ENCODE results near the gene CERT1. TPM values are rescaled to one million over a fixed set of nuclear protein-coding genes. Genes with fewer than 3 reads are reported as not detected.
A peak's percentile ranks its signal among the peaks of the same experiment; 100 is the strongest.

Gene CERT1
- total and polyA plus RNA-seq, 9 of the 15 experiments (the other 6 are each of a cell fraction or from before 2014, with no cell fraction given) = 3.4 to 24.7 (median 9.8) TPM

- no peak for TF ChIP-seq GATAD2A (IDR thresholded peaks at IDR 0.05)
- TF ChIP-seq IRF1 (CRISPR knock-in tag; IDR thresholded peaks at IDR 0.05; ENCODE audit: borderline replicate concordance) = no peak
- TF ChIP-seq ARNT (IDR thresholded peaks at IDR 0.05) = peak in 1 of 2 experiments; percentile 62; a peak in 1 of 4 replicates
- no peak for TF ChIP-seq CBX8 (IDR thresholded peaks at IDR 0.05; ENCODE audit: borderline replicate concordance, extremely low read depth, low read depth, low read length, poor library complexity, severe bottlenecking)
- TF ChIP-seq, protein P1, sequence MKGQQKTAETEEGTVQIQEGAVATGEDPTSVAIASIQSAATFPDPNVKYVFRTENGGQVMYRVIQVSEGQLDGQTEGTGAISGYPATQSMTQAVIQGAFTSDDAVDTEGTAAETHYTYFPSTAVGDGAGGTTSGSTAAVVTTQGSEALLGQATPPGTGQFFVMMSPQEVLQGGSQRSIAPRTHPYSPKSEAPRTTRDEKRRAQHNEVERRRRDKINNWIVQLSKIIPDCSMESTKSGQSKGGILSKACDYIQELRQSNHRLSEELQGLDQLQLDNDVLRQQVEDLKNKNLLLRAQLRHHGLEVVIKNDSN (CRISPR knock-in tag; IDR thresholded peaks at IDR 0.05) = no peak
- no peak for TF ChIP-seq PHTF2 (CRISPR knock-in tag; IDR thresholded peaks at IDR 0.05)
- no peak for TF ChIP-seq HDGF (IDR thresholded peaks at IDR 0.05)
- TF ChIP-seq BCLAF1 (IDR thresholded peaks at IDR 0.05; ENCODE audit: borderline replicate concordance in 1 of 2, control insufficient read depth in 1 of 2, low read depth in 2 of 2, low read length in 1 of 2) = 0 out of 4 replicates have a peak, but pooled peaks of 1 of the 2 experiments have one; percentile 27
- TF ChIP-seq LARP7 (IDR thresholded peaks at IDR 0.05) = 0 out of 2 replicates have a peak, but pooled peaks have one; percentile 15
- TF ChIP-seq GTF2A2 (tag; IDR thresholded peaks at IDR 0.05) = no peak
- no peak for TF ChIP-seq ATF1 (CRISPR knock-in tag; IDR thresholded peaks at IDR 0.05)
- peak; percentile 89 for TF ChIP-seq ATF1 (tag; IDR thresholded peaks at IDR 0.05)
- no peak for TF ChIP-seq ZNF561 (CRISPR knock-in tag; conservative IDR thresholded peaks at IDR 0.05)
- no peak for TF ChIP-seq STAT5B (CRISPR knock-in tag; IDR thresholded peaks at IDR 0.05)
- TF ChIP-seq, protein P2, sequence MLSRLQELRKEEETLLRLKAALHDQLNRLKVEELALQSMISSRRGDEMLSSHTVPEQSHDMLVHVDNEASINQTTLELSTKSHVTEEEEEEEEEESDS (CRISPR knock-in tag; IDR thresholded peaks at IDR 0.05) = no peak
- TF ChIP-seq, protein P3, sequence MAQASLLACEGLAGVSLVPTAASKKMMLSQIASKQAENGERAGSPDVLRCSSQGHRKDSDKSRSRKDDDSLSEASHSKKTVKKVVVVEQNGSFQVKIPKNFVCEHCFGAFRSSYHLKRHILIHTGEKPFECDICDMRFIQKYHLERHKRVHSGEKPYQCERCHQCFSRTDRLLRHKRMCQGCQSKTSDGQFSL (CRISPR knock-in tag; IDR thresholded peaks at IDR 0.05) = peak; percentile 30; the same call in 1 of the 2 replicates
- TF ChIP-seq, protein P3 (tag; IDR thresholded peaks at IDR 0.05) = peak in 1 of 2 experiments; percentile 72; a peak in 1 of 4 replicates
- TF ChIP-seq ZNF184 (CRISPR knock-in tag; IDR thresholded peaks at IDR 0.05) = no peak
- TF ChIP-seq ZNF165 (CRISPR knock-in tag; IDR thresholded peaks at IDR 0.05; ENCODE audit: borderline replicate concordance) = peak; percentile 79; the same call in 1 of the 2 replicates
- TF ChIP-seq ATF7 (IDR thresholded peaks at IDR 0.05) = peak; percentile 74
- TF ChIP-seq ZBTB9 (CRISPR knock-in tag; IDR thresholded peaks at IDR 0.05) = peak; percentile 63; the same call in 1 of the 2 replicates
Observed at GRCh38 chr5:75511435-75512382, at the start of gene CERT1, which contains the start of gene POLK (continued).
